ENCODE data around the gene CCT3. TPM values are rescaled to one million over a fixed set of nuclear protein-coding genes. Genes with fewer than 3 reads are reported as not detected.

The CCT3 gene
- total RNA-seq, 1 experiment from 2014 or later: 619 TPM

- peak; percentile 84 for TF ChIP-seq FOSL1 (IDR thresholded peaks at IDR 0.05; ENCODE audit: low read depth)
- TF ChIP-seq EZH2 (IDR thresholded peaks at IDR 0.05): no peak
- TF ChIP-seq ELF1 (IDR thresholded peaks at IDR 0.05; ENCODE audit: borderline replicate concordance, low read depth): no peak
- no peak for TF ChIP-seq SP1 (IDR thresholded peaks at IDR 0.05; ENCODE audit: low read depth)
Measured at GRCh38 chr1:156262461-156263287, 75.4 kb downstream of the CCT3 start (continued).

- no peaks in the 10 kb centered on the region for H3K9me3 ChIP-seq (ENCODE audit: control insufficient read depth in 1 of 2, insufficient read depth in 1 of 2, low read depth in 1 of 2, low read length in 2 of 2)
- peaks cover 11% of the 10 kb centered on the region; the same call in 1 of the 2 replicates for H3K79me2 ChIP-seq (ENCODE audit: insufficient read depth, low read length)
- H3K4me2 ChIP-seq (ENCODE audit: low read length): no peak overlapping the region
- BruUV-seq (replicated peaks): no TSS peak
- ChIA-PET RAD21 (ENCODE audit: low non-redundant PET in 1 of 2, low total read pairs in 2 of 2, uncharacterized antibody in 2 of 2, unreplicated experiment in 2 of 2) (no interaction called here), CTCF (no interaction called here), POLR2A (no interaction called here)
- no peaks in the 10 kb centered on the region; the same call in 1 of the 2 replicates for H4K20me1 ChIP-seq (ENCODE audit: insufficient read depth)
- H3K36me3 ChIP-seq (ENCODE audit: control insufficient read depth in 1 of 2, insufficient read depth in 2 of 2, low read length in 2 of 2): peaks cover 68 to 73% of the 10 kb centered on the region in 2 experiments
- no peak overlapping the region for H3K4me3 ChIP-seq (replicated peaks in 1 of 2; ENCODE audit: low read depth in 1 of 2, low read length in 2 of 2)
- H3K27ac ChIP-seq (ENCODE audit: low read depth, low read length): no peak overlapping the region
- intact Hi-C loops (cut with micrococcal nuclease): no loop called here
- peaks cover 0 to 16% of the 10 kb centered on the region in 2 experiments; a peak in 2 of 4 replicates for H3K4me1 ChIP-seq (ENCODE audit: control insufficient read depth in 1 of 2, insufficient read depth in 2 of 2, low read length in 2 of 2)
- no peak overlapping the region for H2AFZ ChIP-seq (ENCODE audit: low read depth, low read length, poor library complexity, severe bottlenecking)
- TF ChIP-seq ZFX (IDR thresholded peaks at IDR 0.05) (no peak), SP1 (IDR thresholded peaks at IDR 0.05; ENCODE audit: low read depth) (no peak), EZH2phosphoT487 (IDR thresholded peaks at IDR 0.05; ENCODE audit: borderline replicate concordance) (no peak)
- H3K9ac ChIP-seq (ENCODE audit: low read length): no peak overlapping the region
- H3K9me2 ChIP-seq (ENCODE audit: insufficient read depth): no peaks in the 10 kb centered on the region
- ATAC-seq (no peak), DNase-seq (ENCODE audit: low read depth, low spot score) (no peak)
- no peaks in the 10 kb centered on the region for H3K27me3 ChIP-seq (ENCODE audit: insufficient read depth, low read length)
Measured at GRCh38 chr1:156260896-156261295, 77.2 kb downstream of the CCT3 start.

GRCh38 chr1:156259805-156260204 lies 78.3 kb downstream of the CCT3 start:
- ATAC-seq (0 out of 2 replicates have a peak, but pooled peaks have one; percentile 36), DNase-seq (ENCODE audit: low read depth, low spot score) (no peak)
- ChIA-PET CTCF (interaction anchor here (0.9 kb wide), 1 partner anchor 9 kb away, joined by 3 read pairs; no protein-coding TSS in a partner anchor), POLR2A (no interaction called here), RAD21 (ENCODE audit: low non-redundant PET in 1 of 2, low total read pairs in 2 of 2, uncharacterized antibody in 2 of 2, unreplicated experiment in 2 of 2) (no interaction called here)
- intact Hi-C loops (cut with micrococcal nuclease): no loop called here
- Histone ChIP-seq H3K9ac (ENCODE audit: low read length) (no peak overlapping the region), H3K4me2 (ENCODE audit: low read length) (no peak overlapping the region), H3K4me3 (replicated peaks in 1 of 2; ENCODE audit: low read depth in 1 of 2, low read length in 2 of 2) (no peak overlapping the region), H3K9me3 (ENCODE audit: control insufficient read depth in 1 of 2, insufficient read depth in 1 of 2, low read depth in 1 of 2, low read length in 2 of 2) (no peaks in the 10 kb centered on the region), H3K79me2 (ENCODE audit: insufficient read depth, low read length) (peaks cover 11% of the 10 kb centered on the region; the same call in 1 of the 2 replicates), H2AFZ (ENCODE audit: low read depth, low read length, poor library complexity, severe bottlenecking) (no peak overlapping the region), H4K20me1 (ENCODE audit: insufficient read depth) (no peaks in the 10 kb centered on the region; the same call in 1 of the 2 replicates), H3K36me3 (ENCODE audit: control insufficient read depth in 1 of 2, insufficient read depth in 2 of 2, low read length in 2 of 2) (peaks cover 66% of the 10 kb centered on the region in 2 experiments), H3K4me1 (ENCODE audit: control insufficient read depth in 1 of 2, insufficient read depth in 2 of 2, low read length in 2 of 2) (peaks cover 0 to 16% of the 10 kb centered on the region in 2 experiments; a peak in 2 of 4 replicates), H3K9me2 (ENCODE audit: insufficient read depth) (no peaks in the 10 kb centered on the region), H3K27ac (ENCODE audit: low read depth, low read length) (no peak overlapping the region), H3K27me3 (ENCODE audit: insufficient read depth, low read length) (no peaks in the 10 kb centered on the region)
- TF ChIP-seq FOSL1 (IDR thresholded peaks at IDR 0.05; ENCODE audit: low read depth) (no peak), CTCF (IDR thresholded peaks at IDR 0.05 in 2 of 3, conservative IDR thresholded peaks at IDR 0.05 in 1 of 3; ENCODE audit: borderline replicate concordance in 1 of 3, insufficient read depth in 1 of 3, low read depth in 2 of 3, low read length in 2 of 3) (peak in 2 of 3 experiments; percentile 13 to 24; a peak in 2 of 6 replicates), MAX (IDR thresholded peaks at IDR 0.05) (no peak)
- no TSS peak for BruUV-seq (replicated peaks)

All from HCT116 (cell line).